NB4 (cell line): Measurements from ENCODE around the gene SCN7A.

Experiments
- DNase-seq: peaks from one replicate; pipeline ENCODE4 v3.0.0; 2010; ENCODE audit warnings: low read depth
- H3K4me3 ChIP-seq: one replicate; pipeline ENCODE4 v1.5.1; 2011; ENCODE audit warnings: mild to moderate bottlenecking, low read depth, low read length, moderate library complexity
- MAX ChIP-seq: IDR thresholded peaks from 2 replicates; pipeline ENCODE4 v1.6.1; 2011; ENCODE audit warnings: low read depth, low read length
- MYC ChIP-seq: IDR thresholded peaks from 2 replicates; pipeline ENCODE4 v1.6.1; 2011; ENCODE audit warnings: low read depth, low read length
- POLR2A ChIP-seq: IDR thresholded peaks from 2 replicates; pipeline ENCODE4 v1.6.1; 2011; ENCODE audit warnings: mild to moderate bottlenecking; ENCODE audit not compliant: insufficient read length; ENCODE audit errors: extremely low read depth
- TF ChIP-seq, protein P1 (sequence below): IDR thresholded peaks from one replicate; pipeline ENCODE4 v1.5.1; 2012; ENCODE audit warnings: low read depth, low read length

Gene SCN7A

GRCh38 chr2:166375195-166375735 lies 118.8 kb downstream of the SCN7A start:
- no peak overlapping the region for H3K4me3 ChIP-seq
- TF ChIP-seq MAX (no peak), MYC (no peak), POLR2A (no peak)
- TF ChIP-seq, protein P1, sequence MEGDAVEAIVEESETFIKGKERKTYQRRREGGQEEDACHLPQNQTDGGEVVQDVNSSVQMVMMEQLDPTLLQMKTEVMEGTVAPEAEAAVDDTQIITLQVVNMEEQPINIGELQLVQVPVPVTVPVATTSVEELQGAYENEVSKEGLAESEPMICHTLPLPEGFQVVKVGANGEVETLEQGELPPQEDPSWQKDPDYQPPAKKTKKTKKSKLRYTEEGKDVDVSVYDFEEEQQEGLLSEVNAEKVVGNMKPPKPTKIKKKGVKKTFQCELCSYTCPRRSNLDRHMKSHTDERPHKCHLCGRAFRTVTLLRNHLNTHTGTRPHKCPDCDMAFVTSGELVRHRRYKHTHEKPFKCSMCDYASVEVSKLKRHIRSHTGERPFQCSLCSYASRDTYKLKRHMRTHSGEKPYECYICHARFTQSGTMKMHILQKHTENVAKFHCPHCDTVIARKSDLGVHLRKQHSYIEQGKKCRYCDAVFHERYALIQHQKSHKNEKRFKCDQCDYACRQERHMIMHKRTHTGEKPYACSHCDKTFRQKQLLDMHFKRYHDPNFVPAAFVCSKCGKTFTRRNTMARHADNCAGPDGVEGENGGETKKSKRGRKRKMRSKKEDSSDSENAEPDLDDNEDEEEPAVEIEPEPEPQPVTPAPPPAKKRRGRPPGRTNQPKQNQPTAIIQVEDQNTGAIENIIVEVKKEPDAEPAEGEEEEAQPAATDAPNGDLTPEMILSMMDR: no peak
- peak; percentile 7 for DNase-seq

GRCh38 chr2:166373951-166374350 lies 120.1 kb downstream of the SCN7A start:
- peak; percentile 16 for DNase-seq
- TF ChIP-seq, protein P1: no peak
- TF ChIP-seq MYC (no peak), POLR2A (no peak), MAX (no peak)
- H3K4me3 ChIP-seq: no peak overlapping the region

DNA sequence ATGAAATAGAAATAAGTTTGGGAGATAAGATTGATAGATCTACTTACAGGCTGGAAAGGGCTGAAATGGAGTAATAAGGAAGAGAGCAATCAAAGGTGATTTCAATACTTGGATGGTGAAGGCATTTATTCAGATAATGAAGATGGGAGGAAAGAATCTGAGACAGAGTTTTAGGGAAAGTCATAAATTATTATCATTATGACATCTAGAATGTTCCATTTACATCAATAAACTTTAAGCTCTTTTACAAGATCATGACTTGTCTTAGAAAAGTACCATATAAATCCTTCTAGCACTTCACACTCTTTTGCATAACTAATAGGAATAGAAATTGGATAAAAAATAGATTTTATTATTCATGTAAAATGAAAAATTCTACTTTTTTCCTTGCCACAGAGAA lies 120.5 kb downstream of the SCN7A start:
- no peak for DNase-seq
- no peak overlapping the region for H3K4me3 ChIP-seq
- TF ChIP-seq, protein P1: no peak
- TF ChIP-seq MAX (no peak), POLR2A (no peak), MYC (no peak)

DNA sequence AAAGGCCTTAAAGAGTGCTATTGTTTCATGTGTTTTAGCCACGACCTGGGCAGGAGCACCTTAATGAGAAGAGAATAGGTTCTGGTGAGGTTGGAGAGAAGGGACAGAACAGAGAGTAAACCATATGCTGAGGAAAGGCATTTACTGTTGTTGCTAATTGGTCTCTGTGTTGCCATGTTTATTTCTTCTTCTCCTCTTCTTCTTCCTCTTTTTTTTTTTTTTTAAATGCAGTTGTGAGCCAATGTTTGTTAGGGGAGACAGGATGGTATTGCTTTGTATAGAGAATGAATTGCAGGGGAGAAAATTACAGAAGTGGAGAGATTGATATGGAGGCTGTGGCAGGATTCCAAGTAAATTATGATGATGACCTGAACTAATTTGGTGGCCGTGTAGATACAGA lies 120.9 kb downstream of the SCN7A start:
- no peak for DNase-seq
- TF ChIP-seq, protein P1: no peak
- no peak for TF ChIP-seq POLR2A
- TF ChIP-seq MYC: no peak
- TF ChIP-seq MAX: no peak

GRCh38 chr2:166372046-166372445 lies 122.0 kb downstream of the SCN7A start:
- DNase-seq: no peak
- TF ChIP-seq MAX (no peak), MYC (no peak), POLR2A (no peak)
- TF ChIP-seq, protein P1: no peak
- H3K4me3 ChIP-seq: no peak overlapping the region

More for the DNA sequence above, 120.9 kb downstream of the SCN7A start:
- no peak overlapping the region for H3K4me3 ChIP-seq
